Activated CD4-positive, alpha-beta T cell treated with anti-CD3 and anti-CD28 coated beads, Interleukin-2, amount 50 U/mL, for 16 hours (primary cell): ENCODE data around the gene RBBP8.
"Not testable (repeated sequence)": the region's sequence is repeated elsewhere in the genome, so short reads cannot be mapped to it uniquely, and the experiment has no call there.

Source experiments
- DNase-seq: peaks from one replicate; pipeline ENCODE4 v3.0.0-alpha.2; 2020

RBBP8 gene

GRCh38 chr18:22933206-22933965 is at the start of gene RBBP8:
TSS of gene RBBP8 (plus strand) at chr18:22933328. CDS start at chr18:22936852, 3,524 bp downstream.
- DNase-seq: peak; percentile 86

- DNase-seq: no peak
These were observed 49.3 kb upstream of the RBBP8 start for GRCh38 chr18:22883827-22884226.

- not testable (repeated sequence) for DNase-seq
These were observed 47.4 kb upstream of the RBBP8 start for GRCh38 chr18:22885694-22886093.

GRCh38 chr18:22899421-22899820 is 33.7 kb upstream of the RBBP8 start:
- no peak for DNase-seq

GRCh38 chr18:22900558-22901238 is 32.4 kb upstream of the RBBP8 start:
- DNase-seq: no peak

- no peak for DNase-seq
These were observed 31.0 kb upstream of the RBBP8 start for GRCh38 chr18:22902093-22902492.

- DNase-seq: not testable (repeated sequence)
These were observed 29.9 kb upstream of the RBBP8 start for GRCh38 chr18:22903248-22903647.

GRCh38 chr18:22912149-22912548 is 21.0 kb upstream of the RBBP8 start:
- DNase-seq: no peak

- DNase-seq: no peak
These were observed 20.3 kb upstream of the RBBP8 start for GRCh38 chr18:22912835-22913234.

GRCh38 chr18:22913861-22914260 is 19.3 kb upstream of the RBBP8 start:
- DNase-seq: no peak

GRCh38 chr18:22914633-22915032 is 18.5 kb upstream of the RBBP8 start:
- no peak for DNase-seq

- no peak for DNase-seq
These were observed 17.8 kb upstream of the RBBP8 start for GRCh38 chr18:22915337-22915736.

GRCh38 chr18:22921772-22922171 is 11.4 kb upstream of the RBBP8 start:
- DNase-seq: no peak

- DNase-seq: no peak
These were observed 8.5 kb upstream of the RBBP8 start for GRCh38 chr18:22924589-22924988.

- no peak for DNase-seq
These were observed 6.7 kb upstream of the RBBP8 start for GRCh38 chr18:22926454-22926853.

GRCh38 chr18:22928339-22928738 is 4.8 kb upstream of the RBBP8 start:
- DNase-seq: no peak

GRCh38 chr18:22930089-22930713 is 2.9 kb upstream of the RBBP8 start:
- peak; percentile 82 for DNase-seq

GRCh38 chr18:22932885-22933205 is 283 bp upstream of the RBBP8 start:
- DNase-seq: no peak

GRCh38 chr18:22933966-22934423 is 867 bp downstream of the RBBP8 start:
- no peak for DNase-seq

GRCh38 chr18:22934789-22935188 is 1.7 kb downstream of the RBBP8 start:
- DNase-seq: no peak

GRCh38 chr18:22935431-22935830 is 2.3 kb downstream of the RBBP8 start:
- peak; percentile 14 for DNase-seq

GRCh38 chr18:22936515-22936914 is 3.4 kb downstream of the RBBP8 start:
- no peak for DNase-seq

- no peak for DNase-seq
These were observed 6.5 kb downstream of the RBBP8 start for GRCh38 chr18:22939649-22940048.

- DNase-seq: no peak
These were observed 10.7 kb downstream of the RBBP8 start for GRCh38 chr18:22943847-22944246.
